ENCODE results near the gene RALGDS. TPM values are rescaled to one million over a fixed set of nuclear protein-coding genes. Genes with fewer than 3 reads are reported as not detected.

The RALGDS gene
- total RNA-seq, 2 donors from 2014 or later: 28.0 to 30.7 TPM

GRCh38 chr9:133167096-133167730 is 46.2 kb upstream of the RALGDS start:
- no peak overlapping the region for H3K27ac Mint-ChIP-seq
- H3K9me3 Mint-ChIP-seq: no peaks in the 10 kb centered on the region
- H3K27me3 Mint-ChIP-seq (ENCODE audit: insufficient read depth): peaks cover 8% of the 10 kb centered on the region
- H3K27ac ChIP-seq (ENCODE audit: low read depth, low read length): no peak overlapping the region
- H3K4me1 Mint-ChIP-seq: peaks cover 22% of the 10 kb centered on the region
- H3K9ac ChIP-seq (ENCODE audit: extremely low read depth, low read length, poor library complexity, severe bottlenecking): no peak overlapping the region
- H3K27me3 ChIP-seq (ENCODE audit: control insufficient read depth, insufficient read depth, low read length, poor library complexity, severe bottlenecking): no peaks in the 10 kb centered on the region
- WGBS, 2 experiments (ENCODE audit: insufficient coverage in 1 of 2, insufficient read length in 1 of 2): 85 to 100% methylated on average over 1 to 3 of the region's 3 CpGs
- TF ChIP-seq CTCF (conservative IDR thresholded peaks at IDR 0.05): no peak
- no peak for DNase-seq
- H3K36me3 Mint-ChIP-seq (ENCODE audit: low read depth): no peaks in the 10 kb centered on the region
- H3K4me1 ChIP-seq (ENCODE audit: control insufficient read depth, insufficient read depth, low read length): peaks cover 6% of the 10 kb centered on the region
- no peaks in the 10 kb centered on the region for H3K9me3 ChIP-seq (ENCODE audit: control insufficient read depth, low read length)
- H3K4me3 Mint-ChIP-seq: no peak overlapping the region
- H3K36me3 ChIP-seq (ENCODE audit: control insufficient read depth, insufficient read depth, low read length): no peaks in the 10 kb centered on the region
- no peak overlapping the region for H3K4me3 ChIP-seq (ENCODE audit: low read length)

DNA sequence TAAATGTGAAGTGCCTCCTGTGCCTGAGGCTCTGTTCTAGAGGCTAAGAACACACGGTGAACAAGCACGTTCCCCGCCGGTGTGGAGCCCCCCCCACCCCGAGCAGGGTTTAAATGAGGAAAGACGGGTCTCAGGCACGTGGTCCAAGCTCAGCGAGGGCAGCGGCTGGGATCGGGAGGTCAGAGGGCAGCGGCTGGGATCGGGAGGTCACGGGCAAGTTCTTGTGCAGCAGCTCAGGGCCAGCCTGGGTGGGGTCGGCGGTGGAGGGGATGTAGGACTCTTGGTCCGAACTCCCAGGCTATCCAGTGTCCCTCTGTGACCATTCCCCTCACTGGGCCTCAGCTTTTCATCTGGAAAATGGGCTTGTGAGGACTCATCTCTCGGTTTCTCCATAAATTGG is 45.4 kb upstream of the RALGDS start:
- no peaks in the 10 kb centered on the region for H3K9me3 ChIP-seq (ENCODE audit: control insufficient read depth, low read length)
- Mint-ChIP-seq H3K4me1 (peaks cover 22% of the 10 kb centered on the region), H3K4me3 (no peak overlapping the region), H3K36me3 (ENCODE audit: low read depth) (peaks cover 5% of the 10 kb centered on the region), H3K27ac (no peak overlapping the region), H3K9me3 (no peaks in the 10 kb centered on the region), H3K27me3 (ENCODE audit: insufficient read depth) (peaks cover 10% of the 10 kb centered on the region)
- no peaks in the 10 kb centered on the region for H3K27me3 ChIP-seq (ENCODE audit: control insufficient read depth, insufficient read depth, low read length, poor library complexity, severe bottlenecking)
- WGBS, 2 experiments (ENCODE audit: insufficient coverage in 1 of 2, insufficient read length in 1 of 2): 80 to 92% methylated on average over 14 to 17 of the region's 17 CpGs
- H3K36me3 ChIP-seq (ENCODE audit: control insufficient read depth, insufficient read depth, low read length): no peaks in the 10 kb centered on the region
- peaks cover 6% of the 10 kb centered on the region for H3K4me1 ChIP-seq (ENCODE audit: control insufficient read depth, insufficient read depth, low read length)
- no peak for TF ChIP-seq CTCF (conservative IDR thresholded peaks at IDR 0.05)
- H3K27ac ChIP-seq (ENCODE audit: low read depth, low read length): no peak overlapping the region
- DNase-seq: no peak
- no peak overlapping the region for H3K9ac ChIP-seq (ENCODE audit: extremely low read depth, low read length, poor library complexity, severe bottlenecking)
- no peak overlapping the region for H3K4me3 ChIP-seq (ENCODE audit: low read length)

DNA sequence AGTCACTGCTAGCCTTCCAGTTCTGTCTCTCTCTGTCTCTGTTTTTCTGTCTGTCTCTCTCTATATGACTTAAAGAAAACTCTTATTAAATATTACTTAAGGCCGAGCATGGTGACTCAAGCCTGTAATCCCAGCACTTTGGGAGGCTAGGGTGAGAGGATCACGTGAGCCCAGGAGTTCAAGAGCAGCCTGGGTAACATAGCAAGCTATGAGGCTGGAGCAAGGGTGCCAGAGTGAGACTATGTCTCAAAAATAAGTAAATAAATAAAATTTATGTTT is 44.4 kb upstream of the RALGDS start:
- Histone ChIP-seq H3K27me3 (ENCODE audit: control insufficient read depth, insufficient read depth, low read length, poor library complexity, severe bottlenecking) (no peaks in the 10 kb centered on the region), H3K36me3 (ENCODE audit: control insufficient read depth, insufficient read depth, low read length) (peaks cover 2% of the 10 kb centered on the region), H3K9ac (ENCODE audit: extremely low read depth, low read length, poor library complexity, severe bottlenecking) (no peak overlapping the region), H3K27ac (ENCODE audit: low read depth, low read length) (no peak overlapping the region), H3K4me1 (ENCODE audit: control insufficient read depth, insufficient read depth, low read length) (peaks cover 6% of the 10 kb centered on the region), H3K4me3 (ENCODE audit: low read length) (no peak overlapping the region), H3K9me3 (ENCODE audit: control insufficient read depth, low read length) (no peaks in the 10 kb centered on the region)
- Mint-ChIP-seq H3K27me3 (ENCODE audit: insufficient read depth) (peaks cover 10% of the 10 kb centered on the region), H3K36me3 (ENCODE audit: low read depth) (peaks cover 13% of the 10 kb centered on the region), H3K27ac (no peak overlapping the region), H3K4me1 (peaks cover 22% of the 10 kb centered on the region), H3K4me3 (no peak overlapping the region), H3K9me3 (no peaks in the 10 kb centered on the region)
- DNase-seq: no peak
- 83 to 92% methylated on average over 2 of the region's 2 CpGs for whole genome bisulfite sequencing, 2 experiments (ENCODE audit: insufficient coverage in 1 of 2, insufficient read length in 1 of 2)
- no peak for TF ChIP-seq CTCF (conservative IDR thresholded peaks at IDR 0.05)
